Immature natural killer cell (primary cell): ENCODE data around the gene CLP1. TPM values are rescaled to one million over a fixed set of nuclear protein-coding genes. Genes with fewer than 3 reads are reported as not detected.
A peak's percentile ranks its signal among the peaks of the same experiment; 100 is the strongest.

ENCODE experiments used
- DNase-seq, 3 donors: peaks; one replicate each; pipeline ENCODE4 v3.0.0; 2022; ENCODE audit warnings: mixed read lengths in 1 of 3
- H3K27ac Mint-ChIP-seq, 6 donors: one replicate each; pipeline ENCODE4 v1.8.0; 2020; ENCODE audit warnings: mixed read lengths in 6 of 6, mild to moderate bottlenecking in 5 of 6, inconsistent platforms in 4 of 6, moderate library complexity in 3 of 6
- H3K27me3 Mint-ChIP-seq, 3 donors: one replicate each; pipeline ENCODE4 v1.8.0; 2020 to 2021; ENCODE audit warnings: low read depth in 3 of 3, mild to moderate bottlenecking in 3 of 3, mixed read lengths in 3 of 3, moderate library complexity in 3 of 3, inconsistent platforms in 1 of 3
- H3K36me3 Mint-ChIP-seq, 3 donors: one replicate each; pipeline ENCODE4 v1.8.0; 2020; ENCODE audit warnings: mixed read lengths in 3 of 3, inconsistent platforms in 2 of 3, mild to moderate bottlenecking in 2 of 3
- H3K4me1 Mint-ChIP-seq, 2 donors: one replicate each; pipeline ENCODE4 v1.8.0; 2020; ENCODE audit warnings: inconsistent platforms in 2 of 2, mild to moderate bottlenecking in 2 of 2, mixed read lengths in 2 of 2, moderate library complexity in 1 of 2
- H3K4me3 Mint-ChIP-seq, 5 donors: one replicate each; pipeline ENCODE4 v1.8.0; 2020; ENCODE audit warnings: mild to moderate bottlenecking in 5 of 5, mixed read lengths in 5 of 5, inconsistent platforms in 3 of 5, moderate library complexity in 3 of 5
- H3K9me3 Mint-ChIP-seq, 6 donors: one replicate each; pipeline ENCODE4 v1.8.0; 2020; ENCODE audit warnings: mild to moderate bottlenecking in 6 of 6, mixed read lengths in 6 of 6, inconsistent platforms in 4 of 6, moderate library complexity in 3 of 6
- polyA plus RNA-seq, 3 donors: library from polyadenylated mRNA; unstranded; fragments of 300-500 nt; fragmentation: Illumina TruSeq; gene quantifications; one replicate each; pipeline ENCODE4 v1.2.3, GENCODE V29; 2021

CLP1 gene
- polyA plus RNA-seq, 3 donors from 2014 or later = 18.4 to 36.7 (median 20.9) TPM

DNA sequence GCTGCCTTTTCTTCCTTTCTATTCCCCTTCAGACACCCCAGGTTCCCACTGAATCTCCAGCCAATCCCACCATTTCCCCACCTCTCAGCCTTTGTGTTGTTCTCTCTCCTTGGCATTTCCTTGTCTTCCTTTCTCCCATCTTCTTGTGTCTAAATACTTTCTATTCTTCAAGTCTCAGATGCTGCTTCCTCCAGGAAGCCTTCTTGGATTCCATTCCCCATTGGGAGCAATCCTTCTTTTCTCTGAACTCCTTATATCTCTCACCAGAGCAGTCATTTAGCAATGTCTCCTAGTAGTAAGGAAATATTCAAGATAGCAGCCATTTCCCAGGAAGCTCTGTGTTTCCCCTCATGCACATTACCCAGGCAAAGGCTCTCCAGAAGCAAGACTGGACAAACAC, 23.3 kb upstream of the CLP1 start:
- no peaks in the 10 kb centered on the region for H3K36me3 Mint-ChIP-seq
- no peak for DNase-seq
- peaks cover 17% of the 10 kb centered on the region in 2 donors for H3K4me1 Mint-ChIP-seq
- peaks cover 8 to 24% (median 13%) of the 10 kb centered on the region in 3 donors for H3K27me3 Mint-ChIP-seq
- no peaks in the 10 kb centered on the region for H3K9me3 Mint-ChIP-seq
- no peak overlapping the region for H3K27ac Mint-ChIP-seq
- no peak overlapping the region for H3K4me3 Mint-ChIP-seq

DNA sequence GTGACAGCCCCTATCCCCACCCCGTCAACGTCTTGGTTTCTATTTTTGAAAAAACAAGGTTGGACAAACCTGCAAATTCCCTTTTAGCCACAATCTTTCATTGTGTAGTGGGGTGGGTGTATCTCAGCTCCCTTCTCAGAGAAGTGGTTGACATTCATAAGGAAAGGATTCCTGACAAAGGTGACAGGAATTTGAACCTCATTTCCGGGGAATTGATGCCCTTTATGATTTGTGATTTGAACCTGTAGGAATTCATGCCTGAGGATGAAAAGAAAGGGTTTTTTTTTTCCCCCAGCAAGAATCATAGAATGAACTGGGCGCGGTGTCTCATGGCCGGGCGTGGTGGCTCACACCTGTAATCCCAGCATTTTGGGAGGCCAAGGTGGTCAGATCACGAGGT, 22.3 kb upstream of the CLP1 start:
- no peak overlapping the region for H3K4me3 Mint-ChIP-seq
- no peak overlapping the region for H3K27ac Mint-ChIP-seq
- no peaks in the 10 kb centered on the region for H3K36me3 Mint-ChIP-seq
- H3K9me3 Mint-ChIP-seq = no peaks in the 10 kb centered on the region
- peaks cover 8 to 24% (median 13%) of the 10 kb centered on the region in 3 donors for H3K27me3 Mint-ChIP-seq
- H3K4me1 Mint-ChIP-seq = peaks cover 17 to 18% of the 10 kb centered on the region in 2 donors
- no peak for DNase-seq

- H3K36me3 Mint-ChIP-seq = no peaks in the 10 kb centered on the region
- H3K4me1 Mint-ChIP-seq = peaks cover 17 to 18% of the 10 kb centered on the region in 2 donors
- DNase-seq = no peak
- H3K4me3 Mint-ChIP-seq = peak overlapping the region; percentile 70 to 89 (median 85)
- H3K27ac Mint-ChIP-seq = peak overlapping the region in 1 of 6 donors; percentile 28
- H3K9me3 Mint-ChIP-seq = no peaks in the 10 kb centered on the region
- peaks cover 6 to 22% (median 10%) of the 10 kb centered on the region in 3 donors for H3K27me3 Mint-ChIP-seq
Measured at GRCh38 chr11:57637626-57638004, 19.9 kb upstream of the CLP1 start.

- DNase-seq = no peak
- H3K27me3 Mint-ChIP-seq = peaks cover 6 to 23% (median 10%) of the 10 kb centered on the region in 3 donors
- H3K9me3 Mint-ChIP-seq = no peaks in the 10 kb centered on the region
- peak overlapping the region in 2 of 6 donors; percentile 24 to 60 for H3K27ac Mint-ChIP-seq
- peak overlapping the region; percentile 76 to 89 (median 85) for H3K4me3 Mint-ChIP-seq
- no peaks in the 10 kb centered on the region for H3K36me3 Mint-ChIP-seq
- peaks cover 17 to 18% of the 10 kb centered on the region in 2 donors for H3K4me1 Mint-ChIP-seq
Measured at GRCh38 chr11:57638005-57638781, 19.4 kb upstream of the CLP1 start.

DNA sequence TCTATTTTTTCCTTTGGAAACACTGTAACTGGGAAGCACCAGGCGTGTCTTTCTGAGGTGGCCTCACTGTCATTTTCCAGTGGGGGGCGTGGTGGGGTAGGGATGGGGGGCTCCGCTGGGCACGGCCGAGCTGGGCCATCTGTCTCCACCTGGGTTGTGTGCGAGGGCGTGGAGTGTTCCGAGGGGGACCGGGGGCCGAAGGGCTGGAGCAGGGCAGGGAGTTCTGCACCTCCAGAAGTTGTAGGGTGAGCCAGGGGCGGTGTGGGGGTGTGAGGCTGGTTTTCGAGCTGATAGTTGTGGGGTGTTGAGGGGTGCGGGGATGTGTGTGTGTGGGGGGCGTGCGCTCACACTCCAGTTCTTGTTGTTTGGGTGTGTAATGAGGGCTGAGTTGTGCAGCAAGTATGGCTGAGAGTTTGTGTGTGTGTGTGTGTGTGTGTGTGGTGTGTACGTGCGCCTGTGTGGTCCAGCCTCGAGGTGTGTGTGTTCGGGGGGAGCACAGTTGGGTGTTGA, 18.7 kb upstream of the CLP1 start:
- peaks cover 6 to 24% (median 10%) of the 10 kb centered on the region in 3 donors for H3K27me3 Mint-ChIP-seq
- H3K36me3 Mint-ChIP-seq = no peaks in the 10 kb centered on the region
- peak overlapping the region in 1 of 6 donors; percentile 24 for H3K27ac Mint-ChIP-seq
- H3K4me1 Mint-ChIP-seq = peaks cover 17 to 18% of the 10 kb centered on the region in 2 donors
- DNase-seq = no peak
- no peaks in the 10 kb centered on the region for H3K9me3 Mint-ChIP-seq
- H3K4me3 Mint-ChIP-seq = peak overlapping the region; percentile 74 to 89 (median 85)

DNA sequence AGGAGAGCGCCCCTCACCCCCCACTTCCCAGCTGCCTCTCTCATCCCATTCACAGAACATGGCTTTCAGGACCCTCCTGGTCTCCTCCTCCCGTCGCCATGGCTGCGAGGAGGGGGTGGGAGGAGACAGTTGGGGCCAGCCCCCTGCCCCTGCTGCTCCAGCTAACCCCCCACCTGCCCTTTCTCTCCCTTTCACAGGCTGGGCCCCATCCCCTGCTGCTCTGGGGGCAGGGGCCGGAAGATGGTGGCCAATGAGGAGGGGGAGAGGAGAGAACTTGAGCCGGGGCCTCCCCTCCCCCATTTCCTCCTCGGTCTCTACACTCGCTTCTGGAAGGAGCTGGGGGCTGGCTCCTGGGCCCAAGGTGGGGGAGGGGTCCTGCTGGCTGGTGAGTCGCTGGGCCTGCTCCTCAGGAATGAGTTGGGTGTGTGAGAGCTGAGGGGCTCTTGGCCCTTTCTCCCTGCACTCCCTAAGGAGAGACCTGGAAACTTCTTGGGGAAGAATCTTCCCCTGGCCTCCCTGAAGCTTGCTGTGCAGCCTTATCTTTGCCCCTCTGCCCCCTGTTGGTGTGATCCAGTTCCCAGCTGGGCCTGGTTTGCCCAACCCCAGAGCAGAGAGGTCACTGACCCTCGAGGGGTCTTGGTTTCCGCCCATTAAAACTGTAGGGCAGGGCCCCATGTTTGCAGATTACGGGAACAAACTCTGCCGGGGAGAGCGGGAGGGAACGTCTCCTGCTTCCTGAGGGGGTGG, 18.1 kb upstream of the CLP1 start:
- no peak overlapping the region for H3K27ac Mint-ChIP-seq
- no peak for DNase-seq
- H3K27me3 Mint-ChIP-seq = peaks cover 6 to 24% (median 6%) of the 10 kb centered on the region in 3 donors
- H3K36me3 Mint-ChIP-seq = no peaks in the 10 kb centered on the region
- H3K4me3 Mint-ChIP-seq = peak overlapping the region; percentile 74 to 89 (median 85)
- H3K9me3 Mint-ChIP-seq = no peaks in the 10 kb centered on the region
- H3K4me1 Mint-ChIP-seq = peaks cover 17 to 18% of the 10 kb centered on the region in 2 donors

DNA sequence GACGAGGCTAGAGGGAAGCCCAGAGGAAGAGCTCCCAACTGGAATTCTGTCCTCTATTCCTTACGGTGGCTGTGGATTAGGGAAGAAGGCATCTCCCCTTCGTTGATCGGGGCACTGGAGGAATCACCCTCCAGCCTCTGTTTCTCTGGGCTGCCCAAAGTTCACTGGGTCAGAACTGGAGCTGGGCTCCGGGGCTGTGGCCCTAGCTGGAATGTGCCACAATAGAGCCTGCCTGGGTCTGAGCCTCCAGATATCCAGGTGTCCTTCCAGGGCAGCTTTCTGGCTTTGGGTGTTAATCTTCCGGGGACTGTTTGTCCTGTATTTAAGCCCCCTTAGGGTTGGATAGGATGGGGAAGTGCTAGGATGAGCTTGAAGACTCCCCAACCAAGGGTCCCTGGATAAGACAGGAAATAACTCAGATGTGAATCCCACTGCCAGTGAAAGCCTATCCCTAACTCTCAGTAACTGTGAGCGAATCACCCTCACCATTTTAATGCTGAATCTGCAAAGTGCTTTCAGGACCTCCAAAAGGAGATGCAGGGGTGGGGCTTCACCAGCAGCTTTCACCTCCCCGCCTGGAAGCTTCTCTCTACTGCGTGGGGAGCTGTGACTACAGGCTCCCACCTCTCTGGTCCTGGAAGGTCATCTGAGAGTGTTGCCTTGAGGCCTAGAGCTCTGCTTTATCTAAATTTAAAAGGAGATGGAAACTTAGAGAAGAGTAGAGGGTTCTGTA, 17.3 kb upstream of the CLP1 start:
- Mint-ChIP-seq H3K4me3 (peak overlapping the region in 4 of 5 donors; percentile 18 to 61 (median 30)), H3K27ac (no peak overlapping the region)

GRCh38 chr11:57641011-57641807, 16.4 kb upstream of the CLP1 start:
- DNase-seq = peak in 1 of 3 donors; percentile 37
- peak overlapping the region in 1 of 6 donors; percentile 19 for H3K27ac Mint-ChIP-seq
- peaks cover 20 to 22% of the 10 kb centered on the region in 2 donors for H3K4me1 Mint-ChIP-seq
- no peaks in the 10 kb centered on the region for H3K36me3 Mint-ChIP-seq
- H3K27me3 Mint-ChIP-seq = peaks cover 6 to 34% (median 6%) of the 10 kb centered on the region in 3 donors
- H3K9me3 Mint-ChIP-seq = no peaks in the 10 kb centered on the region
- H3K4me3 Mint-ChIP-seq = peak overlapping the region in 1 of 5 donors; percentile 40

More for the DNA sequence above, 17.3 kb upstream of the CLP1 start:
- Mint-ChIP-seq H3K9me3 (no peaks in the 10 kb centered on the region), H3K36me3 (no peaks in the 10 kb centered on the region), H3K4me1 (peaks cover 17 to 18% of the 10 kb centered on the region in 2 donors), H3K27me3 (peaks cover 6 to 28% (median 6%) of the 10 kb centered on the region in 3 donors)
- no peak for DNase-seq

GRCh38 chr11:57643802-57644201, 13.8 kb upstream of the CLP1 start:
- no peaks in the 10 kb centered on the region for H3K36me3 Mint-ChIP-seq
- H3K4me3 Mint-ChIP-seq = no peak overlapping the region
- DNase-seq = no peak
- peaks cover 16 to 40% (median 16%) of the 10 kb centered on the region in 3 donors for H3K27me3 Mint-ChIP-seq
- H3K9me3 Mint-ChIP-seq = no peaks in the 10 kb centered on the region
- no peak overlapping the region for H3K27ac Mint-ChIP-seq
- peaks cover 21 to 24% of the 10 kb centered on the region in 2 donors for H3K4me1 Mint-ChIP-seq

DNA sequence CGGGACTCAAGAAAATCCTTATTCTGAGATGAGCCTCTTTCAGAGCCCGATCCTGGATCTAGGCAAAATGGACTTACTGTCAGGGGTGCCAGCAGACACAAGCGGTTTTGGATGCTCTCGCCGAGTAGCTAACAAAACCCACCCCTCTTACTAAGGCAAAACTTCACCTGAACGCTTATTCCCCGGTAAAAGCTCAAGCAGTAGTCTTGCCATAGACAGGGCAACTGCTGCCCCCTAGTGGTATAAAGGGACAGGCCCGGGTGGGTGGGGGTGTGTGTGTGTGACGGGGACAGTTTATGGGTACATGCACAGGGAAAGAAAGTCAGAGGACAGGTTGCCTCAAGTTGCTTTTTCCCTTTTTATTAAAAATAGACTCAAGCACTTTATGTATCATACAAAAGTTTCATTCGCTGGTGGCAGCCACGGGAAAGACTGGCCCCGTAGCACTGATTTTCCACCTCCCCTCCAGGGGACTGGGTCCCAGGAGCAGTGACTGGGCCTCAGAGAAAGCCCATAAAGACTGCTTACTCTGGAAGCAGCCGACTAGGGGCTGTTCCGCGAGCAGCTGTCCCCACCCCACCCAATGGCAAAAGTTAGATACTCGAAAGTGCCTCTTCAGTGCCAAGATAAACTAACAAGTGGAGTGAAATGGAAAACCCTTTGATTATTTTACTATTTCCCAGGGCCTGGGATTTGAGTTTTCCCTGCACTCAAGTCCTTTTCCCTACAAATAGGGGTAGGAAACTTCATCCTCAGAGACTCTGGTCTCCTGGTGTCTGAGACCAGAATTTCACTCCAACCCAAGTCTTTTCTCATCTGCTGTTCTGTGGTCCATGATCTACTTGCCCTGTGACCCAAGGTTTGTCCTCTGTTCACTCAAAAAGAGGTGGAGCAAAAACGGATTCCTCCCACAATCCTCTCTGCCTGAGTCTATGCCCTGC, 12.5 kb upstream of the CLP1 start:
- Mint-ChIP-seq H3K4me3 (no peak overlapping the region), H3K4me1 (peaks cover 27 to 32% of the 10 kb centered on the region in 2 donors), H3K27me3 (peaks cover 22 to 44% (median 24%) of the 10 kb centered on the region in 3 donors), H3K27ac (peak overlapping the region in 1 of 6 donors; percentile 65), H3K9me3 (no peaks in the 10 kb centered on the region), H3K36me3 (no peaks in the 10 kb centered on the region)
- peak; percentile 80 to 83 (median 81) for DNase-seq

GRCh38 chr11:57645689-57646085, 11.9 kb upstream of the CLP1 start:
- DNase-seq = no peak
- Mint-ChIP-seq H3K4me3 (no peak overlapping the region), H3K27ac (peak overlapping the region in 4 of 6 donors; percentile 18 to 92 (median 44)), H3K9me3 (no peaks in the 10 kb centered on the region), H3K4me1 (peaks cover 29 to 39% of the 10 kb centered on the region in 2 donors), H3K27me3 (peaks cover 22 to 40% (median 24%) of the 10 kb centered on the region in 3 donors), H3K36me3 (no peaks in the 10 kb centered on the region)
